Stimulated activated naive CD4-positive, alpha-beta T cell (primary cell): ENCODE data around the gene PRDX5.
"Not testable (repeated sequence)": the region's sequence is repeated elsewhere in the genome, so short reads cannot be mapped to it uniquely, and the experiment has no call there.

ENCODE experiments used
- DNase-seq, 6 experiments: peaks; one replicate each; lab custom pipeline; 2025; lab: John Stamatoyannopoulos, UW

The PRDX5 gene

DNA sequence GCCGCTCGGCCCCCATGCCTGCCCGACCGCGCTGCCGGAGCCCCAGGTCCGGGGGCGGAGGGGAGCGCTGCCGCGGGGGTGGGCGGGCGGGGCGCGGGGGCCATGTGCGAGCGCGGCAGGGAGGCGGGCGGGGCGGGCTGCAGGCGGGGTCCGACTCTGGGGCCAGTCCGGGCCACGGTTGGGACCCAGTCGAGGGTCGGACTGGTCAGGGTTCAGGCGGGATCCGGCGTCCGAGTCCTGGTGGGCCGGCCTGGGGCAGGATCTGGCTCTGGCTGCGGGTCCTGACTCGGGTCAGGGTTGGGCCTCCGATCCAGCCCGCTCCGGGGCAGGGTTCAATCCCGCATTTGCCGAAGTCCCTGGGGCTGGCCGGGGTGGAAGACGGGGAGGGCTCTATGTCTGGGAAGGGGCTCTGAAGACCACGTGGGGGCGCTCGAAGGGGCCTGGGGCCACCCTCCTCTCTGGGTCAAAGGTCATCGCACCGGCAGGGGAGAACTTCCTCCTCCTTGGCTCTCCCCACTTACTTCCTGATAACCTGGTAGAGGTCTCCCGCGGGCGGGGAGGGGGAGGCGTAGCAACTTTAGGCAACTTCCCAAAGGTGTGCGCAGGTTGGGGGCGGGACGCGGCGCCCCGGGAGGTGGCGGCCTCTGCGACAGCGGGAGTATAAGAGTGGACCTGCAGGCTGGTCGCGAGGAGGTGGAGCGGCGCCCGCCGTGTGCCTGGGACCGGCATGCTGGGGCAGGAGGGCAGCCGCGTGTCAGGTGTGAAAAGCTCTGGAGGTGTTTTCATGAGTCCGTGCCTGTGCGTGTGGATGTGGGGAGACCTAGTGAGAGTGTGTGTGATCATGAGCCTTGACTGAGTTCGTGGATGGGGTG lies 12.0 kb upstream of the PRDX5 start:
- peak; percentile 51 to 77 (median 62) for DNase-seq

GRCh38 chr11:64306563-64306875 lies 11.4 kb upstream of the PRDX5 start:
- DNase-seq = no peak

- DNase-seq = no peak
These were observed 10.9 kb upstream of the PRDX5 start for GRCh38 chr11:64306876-64307622.

DNA sequence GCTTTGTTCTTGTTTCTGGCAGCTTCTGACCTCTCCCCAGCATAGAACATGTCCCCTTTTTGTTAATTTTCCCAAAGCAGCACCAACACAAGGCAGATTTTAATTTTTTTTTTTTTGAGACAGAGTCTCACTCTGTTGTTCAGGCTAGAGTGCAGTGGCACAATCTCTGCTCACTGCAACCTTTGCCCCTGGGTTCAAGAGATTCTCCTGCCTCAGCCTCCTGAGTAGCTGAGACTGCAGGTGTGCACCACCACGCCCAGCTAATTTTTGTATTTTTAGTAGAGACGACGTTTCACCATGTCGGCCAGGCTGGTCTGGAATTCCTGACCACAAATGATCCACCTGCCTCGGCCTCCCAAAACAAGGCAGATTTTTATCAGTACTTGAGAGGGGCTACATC lies 10.1 kb upstream of the PRDX5 start:
- not testable (repeated sequence) for DNase-seq

- no peak for DNase-seq
These were observed 5.0 kb upstream of the PRDX5 start for GRCh38 chr11:64312947-64313346.

GRCh38 chr11:64313491-64314145 lies 4.3 kb upstream of the PRDX5 start:
- no peak for DNase-seq

DNA sequence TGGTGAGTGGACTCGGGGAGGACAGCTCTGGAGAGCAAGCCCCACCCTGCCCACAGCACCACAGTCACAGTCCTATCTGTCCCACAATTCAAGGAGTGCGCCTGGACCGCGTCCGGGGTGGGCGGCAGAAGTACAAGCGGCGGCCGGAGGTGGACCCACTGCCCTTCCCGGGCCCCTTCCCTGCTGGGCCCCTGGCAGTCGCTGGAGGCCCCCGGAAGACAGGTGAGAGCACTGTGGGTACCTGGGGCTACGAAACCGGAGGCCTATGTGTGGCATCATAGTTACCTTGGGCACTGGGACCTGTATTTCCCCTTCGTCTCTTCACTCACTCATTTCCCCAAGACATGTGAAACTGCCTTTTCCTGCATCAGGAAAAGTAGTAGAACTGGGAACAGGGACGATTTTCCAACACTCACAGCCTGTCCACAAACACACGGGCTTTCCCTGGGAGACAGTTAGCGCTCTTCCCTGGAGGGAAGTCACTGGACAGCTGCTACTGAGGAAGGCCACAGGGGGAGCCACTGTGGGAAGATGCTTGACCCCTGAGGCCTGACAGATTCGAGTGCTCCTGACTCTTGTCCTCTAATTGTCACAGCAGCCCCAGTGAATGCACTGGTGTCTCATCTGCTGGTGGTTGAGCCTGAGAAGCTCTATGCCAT lies 3.6 kb upstream of the PRDX5 start:
- no peak for DNase-seq

- no peak for DNase-seq
These were observed 2.9 kb upstream of the PRDX5 start for GRCh38 chr11:64314805-64315561.

GRCh38 chr11:64315667-64316526 lies 2.0 kb upstream of the PRDX5 start:
- DNase-seq = not testable (repeated sequence)

DNA sequence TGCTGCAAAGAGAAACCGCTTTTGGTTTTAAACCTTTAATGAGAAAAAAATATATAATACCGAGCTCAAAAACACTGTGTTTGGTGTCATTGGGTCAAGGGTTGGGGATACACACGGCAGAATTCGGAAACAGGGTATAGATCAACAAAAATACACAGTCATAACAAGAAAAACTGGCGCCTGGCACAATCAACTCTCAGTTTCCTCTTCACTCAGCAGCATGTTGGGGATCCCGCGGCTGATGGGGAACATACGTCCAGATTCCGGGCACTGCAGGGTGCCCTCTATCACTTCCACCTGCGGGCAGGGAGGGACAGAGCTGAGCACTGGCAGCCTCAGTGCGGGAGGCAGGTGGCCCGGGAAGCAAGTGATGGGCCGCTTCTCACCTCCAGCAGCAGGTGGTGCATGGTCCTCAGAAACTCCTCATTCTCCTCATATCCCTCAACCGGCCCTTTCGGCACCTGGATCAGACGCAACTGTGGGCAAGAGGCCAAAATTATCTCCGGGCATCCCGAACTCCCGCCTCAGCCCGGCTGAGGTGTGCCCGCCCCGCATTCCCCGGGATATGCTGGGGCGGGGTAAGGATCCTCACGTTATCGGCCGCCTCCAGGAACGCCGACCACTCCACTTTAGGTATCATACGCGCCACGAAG lies 1.1 kb upstream of the PRDX5 start:
- DNase-seq = peak in 3 of 6 experiments; percentile 26 to 42 (median 42)

- peak; percentile 91 to 98 (median 97) for DNase-seq
These were observed 478 bp upstream of the PRDX5 start, which contains the start of gene TRMT112 for GRCh38 chr11:64317325-64317960. Gene TRMT112 (minus strand): TSS chr11:64317559. CDS start chr11:64317526, 33 bp downstream.

DNA sequence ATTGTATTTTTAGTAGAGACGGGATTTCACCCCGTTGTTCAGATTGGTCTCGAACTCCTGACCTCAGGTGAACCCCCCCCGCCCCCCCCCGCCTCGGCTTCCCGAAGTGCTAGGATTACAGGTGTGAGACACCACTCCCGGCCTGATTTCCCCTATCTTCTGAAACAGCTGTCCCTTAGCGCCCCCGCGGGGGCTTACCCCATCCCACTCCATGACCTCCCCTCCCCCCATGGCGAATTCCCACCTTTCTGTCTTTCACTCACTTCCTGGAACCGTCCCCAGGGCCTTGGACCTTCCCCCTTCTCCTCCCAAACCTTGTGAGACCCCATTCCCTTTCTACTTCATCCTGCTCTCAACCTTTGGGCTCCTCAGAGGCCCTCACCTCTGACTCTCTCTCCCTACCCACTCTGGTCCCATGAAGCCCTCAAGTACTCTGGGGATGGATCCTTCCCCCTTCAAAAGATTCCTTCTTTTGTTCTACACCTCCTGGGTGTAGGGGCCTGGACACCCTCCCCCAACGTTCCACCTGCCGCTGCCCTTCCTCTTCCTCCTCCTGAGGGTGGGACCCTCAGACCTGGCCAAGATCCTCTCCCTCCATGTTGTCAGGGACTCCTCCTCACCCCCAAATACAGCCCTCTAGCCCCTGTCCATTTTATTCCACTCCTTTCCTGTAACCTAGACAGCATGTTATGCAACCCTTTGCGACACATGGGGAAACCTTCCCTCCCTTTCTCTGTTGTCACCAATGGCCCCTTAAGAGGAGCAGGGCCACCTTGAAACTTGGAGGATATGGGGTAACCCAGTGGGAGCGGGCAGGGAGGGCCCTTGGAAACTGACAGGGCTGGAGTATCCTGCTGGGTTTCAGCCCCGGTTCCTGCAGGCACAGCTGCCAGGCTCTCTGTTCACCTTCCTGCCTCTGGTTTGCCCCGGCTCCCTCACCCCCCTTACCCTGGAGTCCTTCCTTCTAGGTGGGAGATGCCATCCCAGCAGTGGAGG lies 1.1 kb downstream of the PRDX5 start:
- DNase-seq = no peak

DNA sequence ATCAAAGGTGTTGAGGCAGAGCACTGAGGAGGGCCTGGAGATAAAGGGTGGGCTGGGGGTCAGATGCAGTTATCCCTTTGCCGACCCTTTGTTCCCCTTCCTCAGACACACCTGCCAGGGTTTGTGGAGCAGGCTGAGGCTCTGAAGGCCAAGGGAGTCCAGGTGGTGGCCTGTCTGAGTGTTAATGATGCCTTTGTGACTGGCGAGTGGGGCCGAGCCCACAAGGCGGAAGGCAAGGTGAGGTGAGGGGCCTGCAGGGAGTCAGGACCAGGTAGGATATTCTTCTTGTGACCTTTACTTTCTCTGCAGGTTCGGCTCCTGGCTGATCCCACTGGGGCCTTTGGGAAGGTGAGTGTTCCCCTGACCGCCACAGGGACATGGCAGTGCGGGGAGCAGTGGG lies 2.6 kb downstream of the PRDX5 start:
- no peak for DNase-seq

DNA sequence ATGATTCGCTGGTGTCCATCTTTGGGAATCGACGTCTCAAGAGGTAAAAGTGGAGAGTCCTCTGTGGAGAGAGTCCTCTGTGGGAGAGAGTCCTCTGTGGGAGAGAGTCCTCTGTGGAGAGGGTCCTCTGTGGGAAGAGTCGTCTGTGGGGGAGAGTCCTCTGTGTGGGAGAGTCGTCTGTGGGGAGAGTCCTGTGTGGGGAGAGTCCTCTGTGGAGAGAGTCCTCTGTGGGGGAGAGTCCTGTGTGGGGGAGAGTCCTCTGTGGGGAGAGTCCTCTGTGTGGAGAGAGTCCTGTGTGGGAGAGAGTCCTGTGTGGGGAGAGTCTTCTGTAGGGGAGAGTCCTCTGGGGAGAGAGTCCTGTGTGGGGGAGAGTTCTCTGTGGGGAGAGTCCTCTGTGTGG lies 3.1 kb downstream of the PRDX5 start:
- DNase-seq = no peak

DNA sequence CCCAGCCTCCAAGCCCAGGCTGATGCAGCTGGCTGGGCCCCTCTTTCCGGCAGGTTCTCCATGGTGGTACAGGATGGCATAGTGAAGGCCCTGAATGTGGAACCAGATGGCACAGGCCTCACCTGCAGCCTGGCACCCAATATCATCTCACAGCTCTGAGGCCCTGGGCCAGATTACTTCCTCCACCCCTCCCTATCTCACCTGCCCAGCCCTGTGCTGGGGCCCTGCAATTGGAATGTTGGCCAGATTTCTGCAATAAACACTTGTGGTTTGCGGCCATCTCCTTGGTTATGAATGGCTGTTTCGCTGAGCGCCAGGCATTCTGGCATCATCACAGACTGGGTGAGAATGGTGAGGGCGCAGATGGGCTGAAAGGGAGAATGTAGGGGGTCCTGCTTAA lies 3.6 kb downstream of the PRDX5 start:
- DNase-seq = no peak

- no peak for DNase-seq
These were observed 5.0 kb downstream of the PRDX5 start for GRCh38 chr11:64322925-64323260.

- DNase-seq = no peak
These were observed 5.5 kb downstream of the PRDX5 start for GRCh38 chr11:64323373-64323772.

- DNase-seq = not testable (repeated sequence)
These were observed 6.1 kb downstream of the PRDX5 start for GRCh38 chr11:64323984-64324383.
